ENCODE measurements around the gene MEF2A. TPM values are rescaled to one million over a fixed set of nuclear protein-coding genes. Genes with fewer than 3 reads are reported as not detected.

Gene MEF2A
- polyA plus RNA-seq, 6 donors from 2014 or later = 27.1 to 56.6 (median 40.9) TPM

- Mint-ChIP-seq H3K27me3 (no peaks in the 10 kb centered on the region), H3K27ac (peak overlapping the region in 4 of 6 donors; percentile 7 to 89 (median 63)), H3K9me3 (no peaks in the 10 kb centered on the region), H3K4me1 (peaks cover 49 to 65% (median 65%) of the 10 kb centered on the region in 3 donors), H3K4me3 (peak overlapping the region in 5 of 8 donors; percentile 4 to 94 (median 40)), H3K36me3 (no peaks in the 10 kb centered on the region)
- DNase-seq (no peak), ATAC-seq (ENCODE audit: low read depth in 2 of 2) (no peak)
These were observed 3.0 kb downstream of the MEF2A start for GRCh38 chr15:99568625-99569352.

- peaks cover 0 to 4% of the 10 kb centered on the region in 2 donors for H3K36me3 Mint-ChIP-seq
- no peaks in the 10 kb centered on the region for H3K9me3 Mint-ChIP-seq
- ATAC-seq (ENCODE audit: low read depth in 2 of 2) (no peak), DNase-seq (no peak)
- peak overlapping the region in 1 of 8 donors; percentile 46 for H3K4me3 Mint-ChIP-seq
- no peaks in the 10 kb centered on the region for H3K27me3 Mint-ChIP-seq
- H3K4me1 Mint-ChIP-seq = peaks cover 56 to 74% (median 70%) of the 10 kb centered on the region in 3 donors
- H3K27ac Mint-ChIP-seq = peak overlapping the region in 1 of 6 donors; percentile 20
These were observed 5.5 kb downstream of the MEF2A start for GRCh38 chr15:99571299-99571698.

- no peaks in the 10 kb centered on the region for H3K27me3 Mint-ChIP-seq
- H3K36me3 Mint-ChIP-seq = peaks cover 0 to 4% of the 10 kb centered on the region in 2 donors
- ATAC-seq (ENCODE audit: low read depth in 2 of 2) (no peak), DNase-seq (no peak)
- no peak overlapping the region for H3K4me3 Mint-ChIP-seq
- peak overlapping the region in 1 of 6 donors; percentile 48 for H3K27ac Mint-ChIP-seq
- peaks cover 60 to 81% (median 68%) of the 10 kb centered on the region in 3 donors for H3K4me1 Mint-ChIP-seq
- H3K9me3 Mint-ChIP-seq = no peaks in the 10 kb centered on the region
These were observed 8.3 kb downstream of the MEF2A start for GRCh38 chr15:99574048-99574447.

- DNase-seq (no peak), ATAC-seq (ENCODE audit: low read depth in 2 of 2) (no peak)
- Mint-ChIP-seq H3K9me3 (no peaks in the 10 kb centered on the region), H3K27ac (peak overlapping the region in 1 of 6 donors; percentile 48), H3K4me1 (peaks cover 62 to 81% (median 69%) of the 10 kb centered on the region in 3 donors), H3K27me3 (no peaks in the 10 kb centered on the region), H3K36me3 (peaks cover 0 to 4% of the 10 kb centered on the region in 2 donors), H3K4me3 (peak overlapping the region in 2 of 8 donors; percentile 12 to 63)
These were observed 8.7 kb downstream of the MEF2A start for GRCh38 chr15:99574502-99574901.

GRCh38 chr15:99578809-99579208, 13.0 kb downstream of the MEF2A start:
- H3K9me3 Mint-ChIP-seq = no peaks in the 10 kb centered on the region
- H3K27ac Mint-ChIP-seq = peak overlapping the region in 3 of 6 donors; percentile 7 to 77 (median 51)
- H3K4me3 Mint-ChIP-seq = no peak overlapping the region
- DNase-seq (no peak), ATAC-seq (ENCODE audit: low read depth in 2 of 2) (no peak)
- H3K27me3 Mint-ChIP-seq = no peaks in the 10 kb centered on the region
- peaks cover 70 to 85% (median 81%) of the 10 kb centered on the region in 3 donors for H3K4me1 Mint-ChIP-seq
- H3K36me3 Mint-ChIP-seq = peaks cover 0 to 4% of the 10 kb centered on the region in 2 donors

- H3K27me3 Mint-ChIP-seq = no peaks in the 10 kb centered on the region
- peaks cover under 1 to 12% (median 4%) of the 10 kb centered on the region in 7 donors for H3K9me3 Mint-ChIP-seq
- H3K4me3 Mint-ChIP-seq = peak overlapping the region in 2 of 8 donors; percentile 50 to 63
- no peak for DNase-seq
- ATAC-seq (ENCODE audit: low read depth in 2 of 2) = no peak
- peaks cover 10 to 13% of the 10 kb centered on the region in 2 donors for H3K36me3 Mint-ChIP-seq
- peak overlapping the region in 4 of 6 donors; percentile 26 to 77 (median 76) for H3K27ac Mint-ChIP-seq
- H3K4me1 Mint-ChIP-seq = peaks cover 73 to 85% (median 73%) of the 10 kb centered on the region in 3 donors
These were observed 14.3 kb downstream of the MEF2A start for GRCh38 chr15:99580076-99580475.

GRCh38 chr15:99582508-99582960, 16.8 kb downstream of the MEF2A start:
- DNase-seq (no peak), ATAC-seq (ENCODE audit: low read depth in 2 of 2) (no peak)
- Mint-ChIP-seq H3K36me3 (peaks cover 10 to 15% of the 10 kb centered on the region in 2 donors), H3K4me3 (peak overlapping the region in 1 of 8 donors; percentile 21), H3K9me3 (peaks cover 4 to 28% (median 14%) of the 10 kb centered on the region in 7 donors), H3K27me3 (no peaks in the 10 kb centered on the region), H3K4me1 (peaks cover 58 to 71% (median 63%) of the 10 kb centered on the region in 3 donors), H3K27ac (peak overlapping the region in 2 of 6 donors; percentile 35 to 75)

- H3K27me3 Mint-ChIP-seq = no peaks in the 10 kb centered on the region
- no peak overlapping the region for H3K4me3 Mint-ChIP-seq
- peak overlapping the region in 5 of 6 donors; percentile 44 to 71 (median 53) for H3K27ac Mint-ChIP-seq
- ATAC-seq (ENCODE audit: low read depth in 2 of 2) (no peak), DNase-seq (no peak)
- H3K4me1 Mint-ChIP-seq = peaks cover 57 to 71% (median 57%) of the 10 kb centered on the region in 3 donors
- peaks cover 10 to 15% of the 10 kb centered on the region in 2 donors for H3K36me3 Mint-ChIP-seq
- H3K9me3 Mint-ChIP-seq = peaks cover 4 to 34% (median 17%) of the 10 kb centered on the region in 7 donors
These were observed 18.4 kb downstream of the MEF2A start for GRCh38 chr15:99584081-99584600.

GRCh38 chr15:99586121-99586520, 20.3 kb downstream of the MEF2A start:
- no peaks in the 10 kb centered on the region for H3K27me3 Mint-ChIP-seq
- peaks cover 54 to 72% (median 57%) of the 10 kb centered on the region in 3 donors for H3K4me1 Mint-ChIP-seq
- peaks cover 10 to 15% of the 10 kb centered on the region in 2 donors for H3K36me3 Mint-ChIP-seq
- H3K27ac Mint-ChIP-seq = no peak overlapping the region
- no peak for ATAC-seq (ENCODE audit: low read depth in 2 of 2)
- DNase-seq = no peak
- H3K4me3 Mint-ChIP-seq = no peak overlapping the region
- peaks cover 4 to 34% (median 17%) of the 10 kb centered on the region in 7 donors for H3K9me3 Mint-ChIP-seq

GRCh38 chr15:99589801-99590200, 24.0 kb downstream of the MEF2A start:
- Mint-ChIP-seq H3K27me3 (no peaks in the 10 kb centered on the region), H3K9me3 (peaks cover 0 to 25% (median 16%) of the 10 kb centered on the region in 7 donors), H3K4me1 (peaks cover 51 to 66% (median 60%) of the 10 kb centered on the region in 3 donors), H3K36me3 (peaks cover 1 to 5% of the 10 kb centered on the region in 2 donors), H3K27ac (peak overlapping the region in 4 of 6 donors; percentile 1 to 75 (median 49)), H3K4me3 (peak overlapping the region in 3 of 8 donors; percentile 6 to 40 (median 11))
- no peak for ATAC-seq (ENCODE audit: low read depth in 2 of 2)
- DNase-seq = no peak

- DNase-seq (no peak), ATAC-seq (ENCODE audit: low read depth in 2 of 2) (no peak)
- H3K27ac Mint-ChIP-seq = peak overlapping the region in 5 of 6 donors; percentile 4 to 95 (median 33)
- peak overlapping the region in 2 of 8 donors; percentile 20 to 51 for H3K4me3 Mint-ChIP-seq
- H3K4me1 Mint-ChIP-seq = peaks cover 57 to 73% (median 69%) of the 10 kb centered on the region in 3 donors
- peaks cover 0 to 7% of the 10 kb centered on the region in 2 donors for H3K36me3 Mint-ChIP-seq
- peaks cover 4 to 17% (median 9%) of the 10 kb centered on the region in 7 donors for H3K9me3 Mint-ChIP-seq
- no peaks in the 10 kb centered on the region for H3K27me3 Mint-ChIP-seq
These were observed 25.3 kb downstream of the MEF2A start for GRCh38 chr15:99590913-99591646.

GRCh38 chr15:99592145-99592791, 26.5 kb downstream of the MEF2A start:
- Mint-ChIP-seq H3K4me3 (peak overlapping the region in 1 of 8 donors; percentile 0), H3K27ac (peak overlapping the region in 4 of 6 donors; percentile 1 to 74 (median 51)), H3K4me1 (peaks cover 57 to 73% (median 67%) of the 10 kb centered on the region in 3 donors), H3K27me3 (no peaks in the 10 kb centered on the region), H3K36me3 (peaks cover 5 to 9% of the 10 kb centered on the region in 2 donors), H3K9me3 (peaks cover 4 to 15% (median 8%) of the 10 kb centered on the region in 7 donors)
- DNase-seq (no peak), ATAC-seq (ENCODE audit: low read depth in 2 of 2) (no peak)
